Renal cortical epithelial cell (primary cell): Measurements from ENCODE around the gene AGMAT. TPM values are rescaled to one million over a fixed set of nuclear protein-coding genes. Genes with fewer than 3 reads are reported as not detected.
A peak's percentile ranks its signal among the peaks of the same experiment; 100 is the strongest.

ENCODE experiments used
- DNase-seq: peaks from one replicate; pipeline ENCODE4 v3.0.0-alpha.2; 2011; ENCODE audit warnings: low read depth
- total RNA-seq: library from RNA; depleted of rRNA; stranded (reverse); fragments of >200 nt; gene quantifications from 2 replicates; pipeline ENCODE4 v1.2.3, GENCODE V29; 2014

Gene AGMAT
- total RNA-seq, 1 donor from 2014 or later: 0.99 TPM

GRCh38 chr1:15568387-15569073 lies 16.3 kb downstream of the AGMAT start:
- DNase-seq: no peak

GRCh38 chr1:15559189-15559810 lies 25.6 kb downstream of the AGMAT start:
- DNase-seq: peak; percentile 92

- peak; percentile 50 for DNase-seq
Observed at GRCh38 chr1:15558516-15558915, 26.3 kb downstream of the AGMAT start.

GRCh38 chr1:15557594-15557993 lies 27.3 kb downstream of the AGMAT start:
- DNase-seq: peak; percentile 15

GRCh38 chr1:15557008-15557407 lies 27.8 kb downstream of the AGMAT start:
- DNase-seq: no peak

- no peak for DNase-seq
Observed at GRCh38 chr1:15550573-15550972, 34.3 kb downstream of the AGMAT start.

GRCh38 chr1:15546641-15547040 lies 38.2 kb downstream of the AGMAT start:
- DNase-seq: no peak

- no peak for DNase-seq
Observed at GRCh38 chr1:15543589-15544568, 41.0 kb downstream of the AGMAT start.

- no peak for DNase-seq
Observed at GRCh38 chr1:15543251-15543588, 41.6 kb downstream of the AGMAT start.

GRCh38 chr1:15542388-15543250 lies 42.2 kb downstream of the AGMAT start:
- no peak for DNase-seq

GRCh38 chr1:15541231-15541792 lies 43.5 kb downstream of the AGMAT start:
- no peak for DNase-seq

- DNase-seq: no peak
Observed at GRCh38 chr1:15540186-15540585, 44.7 kb downstream of the AGMAT start.

- no peak for DNase-seq
Observed at GRCh38 chr1:15538771-15539170, 46.1 kb downstream of the AGMAT start.

- DNase-seq: no peak
Observed at GRCh38 chr1:15531682-15532081, 53.2 kb downstream of the AGMAT start.

GRCh38 chr1:15531003-15531402 lies 53.8 kb downstream of the AGMAT start:
- peak; percentile 68 for DNase-seq

- peak; percentile 100 for DNase-seq
Observed at GRCh38 chr1:15526490-15527339, 58.1 kb downstream of the AGMAT start, which contains the start of gene DNAJC16. Gene DNAJC16 (plus strand): TSS chr1:15526848. CDS start chr1:15529106, 2,258 bp downstream.

- DNase-seq: peak; percentile 15
Observed at GRCh38 chr1:15526021-15526489, 58.8 kb downstream of the AGMAT start.

- DNase-seq: peak; percentile 88
Observed at GRCh38 chr1:15525050-15526020, 59.5 kb downstream of the AGMAT start.
